Inflammatory macrophage (primary cell): ENCODE measurements around the gene AMOTL1.
"Not testable (repeated sequence)": the region's sequence is repeated elsewhere in the genome, so short reads cannot be mapped to it uniquely, and the experiment has no call there.

Experiments
- DNase-seq, 2 donors: peaks; one replicate each; pipeline ENCODE4 v3.0.0-alpha.2; 2020 to 2022

Gene AMOTL1

GRCh38 chr11:94793002-94793401 lies 24.8 kb downstream of the AMOTL1 start:
- no peak for DNase-seq

GRCh38 chr11:94793822-94794221 lies 25.7 kb downstream of the AMOTL1 start:
- no peak for DNase-seq

GRCh38 chr11:94794287-94795168 lies 26.4 kb downstream of the AMOTL1 start:
- DNase-seq = no peak

DNA sequence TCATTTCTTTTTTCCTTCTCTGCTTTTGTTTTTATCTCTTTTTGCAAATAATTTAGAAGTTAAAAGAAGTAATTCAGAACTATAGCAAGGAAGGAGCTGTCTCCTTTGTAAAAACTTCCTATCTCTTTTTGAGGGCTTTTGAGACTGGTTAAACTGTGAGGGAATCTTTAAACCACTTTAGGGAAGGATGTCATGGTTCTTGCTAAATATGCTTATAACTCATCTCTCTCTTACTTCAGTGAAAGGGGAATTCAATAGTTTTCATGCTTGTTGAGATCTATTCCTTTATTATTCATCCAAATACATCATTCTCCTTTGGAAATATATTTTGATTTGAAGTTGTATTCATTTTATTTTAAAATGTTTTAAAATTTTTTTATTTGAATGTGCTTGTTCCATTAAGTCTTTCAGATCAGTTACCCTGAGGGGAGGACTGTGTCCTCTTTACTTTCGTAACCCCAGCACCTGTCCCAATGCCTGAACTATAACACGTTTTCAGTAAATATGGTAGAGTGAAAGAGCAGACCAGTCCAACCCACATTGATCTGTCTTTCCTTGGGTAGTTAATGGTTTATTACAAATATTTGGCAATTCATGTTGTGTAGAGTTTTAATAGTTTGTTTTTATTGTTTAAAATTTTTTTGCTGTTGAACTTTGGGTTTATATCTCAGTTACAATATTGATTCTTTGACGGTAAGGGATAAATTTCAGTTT lies 27.5 kb downstream of the AMOTL1 start:
- peak in 1 of 2 donors; percentile 25 for DNase-seq

- no peak for DNase-seq
Observed at GRCh38 chr11:94796190-94796580, 28.0 kb downstream of the AMOTL1 start.

DNA sequence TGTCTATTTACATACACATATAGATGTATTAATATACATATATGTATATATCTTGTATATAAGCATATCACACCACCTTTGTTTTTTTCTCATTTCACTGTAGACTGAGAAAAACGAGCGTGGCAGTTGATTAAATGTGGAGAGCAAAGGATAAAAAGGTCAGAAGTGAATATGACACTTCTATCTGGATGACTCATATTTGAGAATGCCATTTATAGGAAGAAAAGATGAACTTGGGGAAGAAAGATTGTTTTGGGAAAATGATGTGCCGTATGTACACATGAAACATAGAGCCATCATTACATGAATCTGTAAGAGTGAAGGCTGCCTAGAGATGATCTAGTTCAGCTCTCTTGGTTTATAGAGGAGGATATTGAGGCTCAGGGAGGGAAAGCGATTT lies 28.7 kb downstream of the AMOTL1 start:
- DNase-seq = no peak

GRCh38 chr11:94799726-94800125 lies 31.6 kb downstream of the AMOTL1 start:
- no peak for DNase-seq

GRCh38 chr11:94800414-94800813 lies 32.3 kb downstream of the AMOTL1 start:
- no peak for DNase-seq

- no peak for DNase-seq
Observed at GRCh38 chr11:94801866-94802460, 33.8 kb downstream of the AMOTL1 start.

DNA sequence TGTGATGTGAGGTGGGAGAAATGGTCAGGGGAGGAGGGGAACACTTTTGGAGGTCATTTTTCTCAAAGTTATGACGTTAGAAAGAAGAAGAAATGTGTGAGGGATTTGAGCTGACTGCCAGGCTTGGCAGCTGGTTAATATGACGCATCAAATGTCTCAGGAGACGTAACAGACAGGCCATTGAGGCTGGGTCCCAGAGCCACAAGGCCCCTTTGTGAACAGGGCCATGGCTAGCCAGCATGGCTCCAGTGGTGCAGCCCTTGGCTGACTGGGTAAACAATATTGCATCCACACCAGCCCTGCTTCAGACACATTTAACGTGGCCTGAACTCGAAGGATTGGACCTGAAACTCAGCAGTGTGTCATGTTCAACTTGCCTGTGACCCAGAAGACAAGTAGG lies 34.3 kb downstream of the AMOTL1 start:
- no peak for DNase-seq

DNA sequence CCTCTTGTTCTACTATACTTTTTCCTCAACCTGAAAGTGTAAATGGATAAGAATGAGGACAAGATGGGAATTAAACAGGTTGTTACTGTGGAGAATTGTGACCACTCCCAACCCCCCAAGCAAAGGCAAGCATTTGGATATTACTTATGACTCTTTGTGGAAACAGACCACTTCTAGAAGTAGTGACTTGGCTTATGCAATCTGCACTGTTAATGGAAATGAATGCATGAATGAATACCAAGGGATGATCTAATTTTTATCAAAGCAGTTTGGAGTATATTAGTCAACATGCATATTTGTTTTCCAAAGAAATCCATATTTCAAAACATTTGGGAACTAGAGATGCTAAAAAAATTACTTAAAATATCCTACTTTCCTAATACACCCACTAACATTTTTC lies 35.3 kb downstream of the AMOTL1 start:
- no peak for DNase-seq

- no peak for DNase-seq
Observed at GRCh38 chr11:94804874-94805273, 36.7 kb downstream of the AMOTL1 start.

- DNase-seq = no peak
Observed at GRCh38 chr11:94806014-94806413, 37.9 kb downstream of the AMOTL1 start.

DNA sequence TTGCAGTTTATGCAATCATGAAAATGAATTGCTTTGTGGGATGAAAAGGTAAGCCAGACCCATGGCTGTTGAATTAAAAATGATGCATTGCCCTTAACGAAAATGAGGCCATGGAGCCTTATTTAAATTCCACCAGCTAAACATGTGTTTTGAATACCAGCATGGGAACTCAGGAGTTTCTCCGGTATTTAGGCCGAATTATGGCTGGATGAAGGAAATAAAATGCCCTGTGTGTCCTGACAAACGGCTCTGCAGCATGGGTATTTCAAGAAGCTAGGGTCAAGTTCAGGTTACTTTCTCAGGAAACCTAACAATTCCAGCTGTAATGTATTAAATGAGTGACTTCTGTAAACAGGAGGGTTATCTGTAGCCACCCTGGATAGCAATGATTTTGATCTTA lies 38.3 kb downstream of the AMOTL1 start:
- DNase-seq = no peak

DNA sequence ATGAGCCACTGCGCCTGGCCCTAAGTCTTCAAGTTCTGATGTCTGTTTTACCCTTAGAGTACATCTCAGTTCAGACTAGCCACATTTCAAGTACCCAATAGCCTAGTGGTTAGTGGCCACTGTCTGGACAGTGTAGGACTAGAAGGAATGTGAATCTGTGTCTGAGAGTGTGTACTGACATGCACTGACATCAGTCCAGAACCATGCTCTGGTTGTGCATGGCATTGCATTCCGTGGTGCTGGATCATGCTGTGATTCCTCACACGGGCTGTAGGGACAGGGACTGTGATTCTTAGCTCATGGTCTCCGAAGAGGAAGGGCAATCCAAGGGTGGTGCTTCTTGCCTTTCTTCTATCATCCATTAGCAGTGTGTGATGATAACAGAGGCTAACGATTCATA lies 41.1 kb downstream of the AMOTL1 start:
- no peak for DNase-seq

DNA sequence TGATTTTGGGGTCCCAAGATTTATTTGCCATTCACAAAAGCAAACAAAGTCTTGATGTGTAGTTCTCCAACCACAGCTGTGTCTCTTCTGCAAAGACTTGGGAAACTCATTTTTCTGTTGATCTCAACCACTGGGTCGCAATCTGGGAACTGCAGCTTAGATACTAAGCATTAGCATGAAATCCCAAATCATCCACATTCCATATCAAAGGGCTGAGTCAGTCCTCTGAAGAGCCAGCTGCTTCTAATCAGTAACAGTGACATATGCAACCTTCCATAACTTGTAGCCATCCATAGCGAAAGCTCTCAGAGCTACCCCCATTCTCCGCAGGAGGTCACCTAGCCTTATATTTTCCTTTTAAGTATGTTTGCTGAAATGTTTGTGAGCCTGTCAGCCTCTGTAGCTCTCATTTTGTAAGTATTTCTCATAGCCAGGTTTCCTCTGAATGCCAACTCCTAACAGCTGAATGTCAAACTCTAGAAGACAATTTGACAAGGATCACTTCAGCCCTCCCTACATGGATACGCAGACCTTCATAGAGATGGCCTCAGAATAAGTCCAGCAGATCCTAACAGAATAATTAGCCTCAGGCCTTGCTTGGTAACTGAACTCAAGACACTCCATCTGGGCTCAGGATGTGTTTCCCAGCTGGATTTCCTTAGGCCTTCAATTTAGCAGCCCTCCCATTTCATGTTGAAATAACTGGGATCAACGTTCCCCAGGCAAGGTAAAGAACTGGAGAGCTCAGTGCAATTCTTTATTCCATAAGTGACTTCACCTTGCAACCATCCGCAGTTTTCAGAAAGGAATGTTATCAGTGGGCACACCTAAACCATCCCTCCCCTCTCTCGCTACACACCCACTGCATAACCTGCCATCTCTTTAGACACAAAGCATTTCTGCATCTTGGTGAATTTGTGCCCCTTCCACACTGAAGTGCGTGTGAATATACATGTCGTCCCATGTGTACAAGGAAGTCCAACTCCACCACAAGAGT lies 44.9 kb downstream of the AMOTL1 start:
- not testable (repeated sequence) for DNase-seq

GRCh38 chr11:94814272-94814976 lies 46.3 kb downstream of the AMOTL1 start:
- no peak for DNase-seq

- no peak for DNase-seq
Observed at GRCh38 chr11:94815705-94816344, 47.7 kb downstream of the AMOTL1 start.

DNA sequence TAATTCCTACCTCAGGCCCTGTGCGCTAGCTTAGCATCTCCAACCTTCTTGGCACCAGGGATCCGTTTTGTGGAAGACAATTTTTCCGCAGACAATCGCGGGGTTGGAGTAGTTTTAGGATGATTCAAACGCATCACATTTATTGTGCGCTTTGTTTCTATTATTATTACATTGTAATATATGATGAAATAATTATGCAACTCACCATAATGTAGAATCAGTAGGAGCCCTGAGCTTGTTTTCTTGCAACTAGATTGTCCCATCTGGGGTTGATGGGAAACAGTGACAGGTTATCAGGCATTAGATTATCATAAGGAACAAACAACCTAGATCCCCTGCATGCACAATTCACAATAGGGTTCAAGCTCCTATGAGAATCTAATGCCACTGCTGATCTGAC lies 52.3 kb downstream of the AMOTL1 start:
- no peak for DNase-seq

- no peak for DNase-seq
Observed at GRCh38 chr11:94821439-94821838, 53.3 kb downstream of the AMOTL1 start.

DNA sequence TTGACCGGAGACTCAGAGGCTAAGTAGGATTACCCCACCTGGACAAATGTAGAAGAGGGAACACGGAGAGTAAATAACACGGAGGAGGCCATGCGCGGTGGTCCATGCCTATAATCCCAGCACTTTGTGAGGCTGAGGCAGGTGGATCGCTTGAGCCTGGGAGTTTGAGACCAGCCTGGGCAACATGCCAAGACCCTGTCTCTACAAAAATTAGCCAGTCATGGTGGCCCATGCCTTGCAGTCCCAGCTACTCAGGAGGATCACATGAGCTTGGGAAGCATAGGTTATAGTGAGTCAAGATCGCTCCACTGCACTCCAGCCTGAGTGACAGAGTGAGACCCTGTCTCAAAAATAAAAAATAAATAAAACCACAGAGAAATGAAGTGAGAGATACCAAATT lies 53.9 kb downstream of the AMOTL1 start:
- no peak for DNase-seq
